DMS53 treated with DMSO at 0.1 percent for 48 hours (cell line): ENCODE data around the gene GHRHR.
A peak's percentile ranks its signal among the peaks of the same experiment; 100 is the strongest.

ENCODE experiments used
- DNase-seq: peaks from one replicate; lab custom pipeline; 2025; ENCODE audit not compliant: unreplicated experiment; lab: John Stamatoyannopoulos, UW

Gene GHRHR

DNA sequence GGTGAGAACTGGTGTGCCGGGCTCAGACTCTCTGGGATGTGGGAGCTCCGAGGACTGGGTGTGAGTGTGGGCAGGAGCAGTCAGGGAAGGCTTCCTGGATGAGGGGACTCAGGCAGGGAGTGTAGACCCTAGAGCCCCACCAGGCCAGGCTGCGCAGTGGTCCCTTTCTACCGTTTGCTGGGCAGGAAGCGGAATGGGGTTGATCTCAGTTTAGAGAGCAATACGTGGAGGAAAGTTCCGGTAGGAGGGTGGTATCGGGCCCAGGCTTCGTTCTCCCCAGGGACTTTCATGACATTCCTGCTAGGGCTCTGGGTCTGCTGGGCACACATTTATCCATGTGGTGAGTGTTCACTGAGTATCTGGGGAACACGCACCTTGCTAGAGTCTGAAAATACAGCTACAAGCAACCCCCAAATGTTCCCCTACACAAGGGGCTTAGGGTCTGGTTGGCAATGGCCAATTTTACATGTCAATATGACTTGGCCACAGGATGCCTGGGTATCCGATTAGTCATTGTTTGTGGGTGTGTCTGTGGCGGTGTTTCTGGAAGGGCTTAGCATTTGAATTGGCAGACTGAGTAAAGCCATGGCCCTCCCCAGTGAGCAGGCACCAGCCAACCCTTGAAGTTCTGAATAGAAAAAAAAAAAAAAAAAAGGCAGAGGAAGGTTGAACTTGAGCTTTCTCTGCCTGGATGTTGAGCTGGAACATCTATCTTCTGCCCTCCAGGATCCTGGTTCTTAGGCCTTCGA lies 20.8 kb downstream of the GHRHR start:
- DNase-seq: peak; percentile 13

DNA sequence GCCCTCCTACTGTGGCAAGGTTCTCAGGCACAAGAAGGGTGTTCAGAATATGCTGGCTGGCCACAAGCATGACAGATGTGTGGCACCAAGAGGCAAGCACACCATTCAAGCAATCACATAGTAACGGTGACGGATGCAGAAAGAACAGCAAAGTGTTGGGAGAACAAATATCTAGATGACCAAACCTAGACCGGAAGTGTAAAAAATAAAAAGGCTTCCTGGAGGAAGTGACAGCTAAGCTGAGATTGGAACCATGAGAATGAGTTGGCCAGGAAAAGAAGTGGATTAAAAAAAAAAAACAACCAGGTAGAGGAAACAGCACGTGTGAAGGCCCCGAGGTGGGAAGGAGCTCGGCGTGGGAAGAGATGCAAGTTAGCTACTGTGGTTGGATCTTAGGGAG lies 22.0 kb downstream of the GHRHR start:
- DNase-seq: no peak

GRCh38 chr7:30986331-30986730 lies 22.6 kb downstream of the GHRHR start:
- no peak for DNase-seq

GRCh38 chr7:30986738-30987137 lies 23.0 kb downstream of the GHRHR start:
- no peak for DNase-seq

DNA sequence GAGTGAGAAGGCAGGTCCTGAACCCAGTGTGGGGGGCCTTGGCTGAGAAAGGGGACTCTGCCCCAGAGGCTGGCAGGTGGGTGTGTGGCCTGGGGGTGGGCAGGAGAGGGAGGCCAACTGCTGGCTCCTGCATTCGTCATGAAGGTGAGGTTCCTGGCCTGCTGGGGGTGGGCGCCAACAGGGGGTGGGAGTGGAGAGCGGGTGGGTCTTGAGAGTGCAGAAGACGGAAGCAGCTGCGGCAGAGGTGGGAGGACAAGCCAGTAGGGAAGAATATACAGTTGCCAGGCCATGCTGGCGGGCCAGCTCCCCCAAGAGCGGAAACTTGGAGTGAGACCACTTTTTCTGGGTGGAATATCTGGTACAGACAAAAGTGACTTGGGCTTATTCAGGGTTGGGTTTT lies 23.4 kb downstream of the GHRHR start:
- DNase-seq: no peak

GRCh38 chr7:30987936-30988335 lies 24.2 kb downstream of the GHRHR start:
- DNase-seq: no peak

DNA sequence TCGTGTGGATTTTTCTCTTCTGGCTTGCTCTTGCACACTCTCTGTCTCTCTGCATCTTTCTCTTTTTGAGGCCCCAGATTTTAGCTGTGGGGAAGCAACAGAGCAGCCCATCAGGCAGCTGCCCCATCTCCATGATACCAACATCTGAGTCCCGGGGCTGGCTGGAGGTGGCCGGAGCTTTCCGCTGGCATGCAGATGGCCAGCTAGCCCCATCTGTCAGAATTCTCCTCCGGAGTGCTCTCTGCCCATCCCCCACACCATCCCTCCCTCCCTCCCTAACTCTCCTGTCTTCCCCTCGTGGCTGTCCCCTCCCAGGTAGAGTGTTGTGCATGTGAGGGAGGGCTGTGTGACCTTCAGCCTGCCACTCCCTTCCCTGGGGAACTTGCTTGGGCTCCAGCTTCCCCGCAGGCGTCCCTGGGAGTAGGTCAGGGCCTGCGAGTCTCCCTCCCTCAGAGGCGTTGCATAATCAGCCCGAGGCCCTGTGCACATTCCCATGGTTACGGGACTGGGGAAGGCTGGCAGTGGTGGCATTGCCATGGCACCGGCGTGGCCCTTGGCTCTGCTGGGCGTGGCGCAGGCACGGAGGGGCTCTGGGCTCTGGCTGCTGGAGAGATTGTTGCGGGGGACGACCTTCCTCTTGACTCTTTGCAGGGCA lies 24.7 kb downstream of the GHRHR start:
- DNase-seq: no peak

DNA sequence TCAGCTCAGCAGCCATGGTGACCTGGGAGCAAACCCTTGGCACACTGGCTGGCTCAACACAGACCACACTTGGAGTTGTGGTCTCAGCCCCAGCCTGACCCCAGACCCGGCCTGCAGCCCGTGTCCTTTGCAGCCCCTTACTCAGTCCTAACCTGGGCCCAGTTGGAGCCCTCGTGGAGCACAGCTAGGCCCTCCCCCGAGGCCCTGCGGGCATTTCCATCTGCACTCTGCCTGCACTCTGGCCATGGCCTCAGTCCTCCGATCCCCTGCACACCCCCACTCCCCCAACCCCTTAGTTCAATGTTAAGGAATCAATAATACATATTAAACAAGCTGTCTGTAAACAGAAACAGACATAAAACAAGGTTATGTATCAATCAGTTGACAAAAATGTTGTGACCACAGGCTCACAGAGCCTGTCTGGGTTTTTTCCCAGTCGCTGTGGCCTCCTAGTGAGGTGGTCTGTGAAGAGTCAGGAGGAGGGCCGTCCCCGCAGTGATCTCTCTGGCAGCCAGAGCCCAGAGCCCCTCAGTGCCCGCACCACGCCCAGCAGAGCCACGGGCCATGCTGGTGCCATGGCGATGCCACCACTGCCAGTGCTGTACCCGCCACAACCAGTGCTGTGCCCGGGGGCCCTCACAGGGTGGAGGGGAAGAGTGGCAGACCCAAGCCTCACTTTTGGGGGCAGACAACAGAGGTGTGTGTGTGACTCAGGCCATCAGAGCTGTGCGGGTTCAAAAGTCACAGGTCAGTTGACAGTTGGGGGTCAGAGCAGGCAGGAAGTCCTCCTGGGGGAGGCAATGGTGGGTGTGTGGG lies 25.5 kb downstream of the GHRHR start:
- DNase-seq: no peak

DNA sequence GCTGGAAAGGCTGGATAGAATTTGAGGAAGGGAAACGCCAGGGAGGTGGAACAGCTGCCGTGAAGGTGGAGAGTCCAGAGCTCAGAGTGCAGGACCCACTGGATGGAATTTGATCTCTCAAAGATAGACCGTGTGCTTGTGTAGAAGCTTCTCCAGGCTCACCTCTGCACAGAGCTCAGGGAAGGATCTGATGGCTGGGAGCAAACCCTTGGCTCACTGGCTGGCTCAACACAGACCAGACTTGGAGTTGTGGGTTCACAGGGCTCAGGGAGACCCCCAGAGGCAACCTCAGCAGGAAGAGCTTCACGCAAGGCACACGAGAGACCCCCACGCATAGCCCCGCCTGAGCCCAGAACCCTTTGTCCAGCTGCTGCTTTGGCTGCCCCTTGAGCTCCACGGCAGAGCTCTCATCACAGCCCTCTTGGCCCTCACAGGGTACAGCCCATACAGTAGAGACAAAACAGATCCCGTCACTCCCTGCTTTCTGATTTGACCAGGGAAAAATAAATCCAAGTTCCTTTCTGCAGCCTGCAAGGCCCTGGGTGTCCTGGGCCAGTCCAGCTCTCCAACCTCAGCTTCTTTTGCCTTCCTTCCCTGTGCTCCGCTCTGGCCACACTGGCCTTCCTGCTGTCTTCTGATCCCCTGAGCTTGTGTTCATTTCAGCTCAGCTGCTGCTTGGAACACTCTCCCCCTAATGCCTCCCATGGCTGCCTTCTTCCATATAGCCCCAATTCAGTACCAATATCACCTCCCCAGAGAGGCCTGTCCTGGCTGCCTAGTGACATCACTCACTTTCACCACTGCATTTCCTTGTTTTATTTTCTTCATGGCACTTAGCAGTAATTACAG lies 26.3 kb downstream of the GHRHR start:
- no peak for DNase-seq

- no peak for DNase-seq
Observed at GRCh38 chr7:30990673-30991170, 27.0 kb downstream of the GHRHR start.

DNA sequence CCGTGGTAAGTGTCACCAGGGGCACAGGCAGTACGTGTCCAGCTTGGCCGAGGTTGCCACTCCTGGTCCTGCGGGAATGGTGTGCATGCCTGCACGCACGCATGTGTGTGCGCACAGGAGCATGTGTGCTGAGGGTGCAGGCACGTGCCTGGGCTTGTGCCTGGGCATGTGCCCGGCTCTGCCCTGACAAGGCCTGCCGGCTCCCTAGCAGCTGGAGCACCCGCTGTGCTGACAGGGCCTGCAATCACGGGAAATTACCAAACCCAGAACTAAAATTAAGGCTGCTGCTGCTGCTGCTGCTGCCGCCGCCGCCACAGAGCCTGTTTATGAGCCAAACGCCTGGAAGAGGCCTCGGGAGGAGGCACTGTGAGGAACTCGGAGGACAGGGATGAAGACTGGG lies 28.7 kb downstream of the GHRHR start:
- no peak for DNase-seq

DNA sequence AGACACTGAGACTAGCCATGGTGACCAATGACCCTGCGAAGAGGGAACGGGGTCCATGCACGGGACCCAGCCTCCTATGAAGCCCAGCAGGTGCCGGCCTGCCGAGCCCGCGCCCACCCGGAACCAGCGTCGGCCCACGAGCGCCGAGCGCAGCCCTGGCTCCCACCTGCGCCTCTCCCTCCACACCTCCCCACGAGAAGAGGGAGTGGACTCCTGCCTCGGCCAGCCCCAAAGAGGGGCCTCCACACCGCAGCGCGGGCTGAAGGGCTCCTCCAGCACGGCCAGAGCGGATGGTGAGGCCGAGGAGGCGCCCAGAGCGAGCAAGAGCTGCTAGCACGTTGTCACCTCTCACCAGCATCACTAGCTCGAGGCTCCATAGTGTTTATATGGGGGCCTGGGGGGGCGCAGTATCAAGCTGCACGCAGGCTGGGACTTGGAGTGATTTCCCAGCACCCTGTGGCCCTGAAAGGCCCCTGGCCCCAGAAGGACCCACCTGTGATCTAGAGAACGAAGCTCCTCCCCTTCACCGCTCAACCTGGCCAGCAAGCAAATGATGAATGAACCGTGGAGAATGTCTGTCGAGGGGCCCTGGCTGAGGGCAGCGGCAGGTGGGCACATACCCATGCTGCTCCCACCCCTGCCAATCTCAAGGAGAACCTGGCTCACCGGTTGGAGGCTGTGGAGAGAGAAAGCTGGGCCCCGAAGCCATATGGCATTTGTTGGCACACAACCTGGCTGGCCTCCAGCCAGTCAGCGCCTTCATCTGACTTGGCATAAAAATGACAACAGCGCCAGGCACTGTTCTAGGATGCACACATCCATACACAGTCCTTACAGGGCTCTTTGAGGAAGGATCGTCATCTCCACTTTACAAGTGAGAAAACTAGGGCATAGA lies 30.7 kb downstream of the GHRHR start:
- no peak for DNase-seq

DNA sequence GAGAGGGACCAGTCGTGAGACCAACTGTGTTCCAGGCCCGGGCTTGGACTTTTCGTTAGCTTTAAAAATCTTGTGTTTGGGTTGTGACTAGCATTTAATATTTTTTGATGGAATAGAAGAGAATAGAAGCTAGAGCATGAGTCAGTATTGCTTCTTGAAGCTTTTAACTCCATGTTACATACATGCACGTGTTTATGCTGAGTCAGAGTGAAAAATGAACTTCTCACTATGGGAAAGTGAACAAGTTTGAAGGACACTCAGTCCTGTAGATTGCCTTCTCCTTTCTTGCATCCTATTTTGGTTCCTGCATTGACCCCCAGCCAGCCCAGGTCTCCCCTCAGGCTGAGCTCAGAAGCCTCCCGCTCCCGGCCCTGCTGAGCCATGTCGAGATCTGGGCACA lies 31.8 kb downstream of the GHRHR start:
- no peak for DNase-seq

DNA sequence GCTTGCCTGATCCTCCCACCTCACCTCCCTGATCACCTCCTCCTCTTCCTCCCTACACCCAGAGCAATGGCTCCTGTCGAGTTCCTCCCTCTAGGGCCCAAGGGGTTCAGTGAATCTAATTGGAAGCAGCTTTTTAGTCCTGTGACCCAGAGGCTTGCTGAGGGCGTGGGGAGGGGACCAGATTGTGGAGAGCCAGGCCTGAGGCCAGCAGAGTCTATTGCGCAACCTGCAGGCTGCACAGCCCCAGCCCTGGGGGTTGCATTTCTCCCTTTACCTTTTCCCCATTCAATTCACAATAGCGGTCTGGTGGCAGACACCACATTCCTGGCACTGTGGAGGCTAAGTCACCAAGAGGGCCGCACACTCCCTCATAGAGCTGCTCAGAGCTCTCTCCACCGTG lies 32.5 kb downstream of the GHRHR start:
- DNase-seq: no peak

- DNase-seq: no peak
Observed at GRCh38 chr7:30996883-30997282, 33.1 kb downstream of the GHRHR start.

DNA sequence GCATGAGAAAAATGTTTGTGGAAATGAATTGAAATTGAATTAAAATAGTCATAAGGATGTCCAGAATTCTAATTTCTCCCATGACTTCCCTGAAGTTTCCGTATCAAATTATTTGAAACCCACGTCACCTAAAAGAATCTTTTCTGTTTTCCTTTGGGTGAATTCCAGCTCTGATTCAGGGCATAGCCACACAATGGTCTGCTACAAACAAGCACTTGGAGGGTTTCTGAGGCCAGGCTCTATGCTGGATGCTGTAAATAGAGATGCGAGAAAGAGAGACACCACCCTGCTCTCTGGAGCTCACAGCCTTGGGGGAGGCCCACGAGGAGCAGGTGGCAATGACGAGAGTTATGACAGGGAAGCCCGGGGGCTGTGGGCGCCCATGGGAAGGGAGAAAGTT lies 33.6 kb downstream of the GHRHR start:
- no peak for DNase-seq

DNA sequence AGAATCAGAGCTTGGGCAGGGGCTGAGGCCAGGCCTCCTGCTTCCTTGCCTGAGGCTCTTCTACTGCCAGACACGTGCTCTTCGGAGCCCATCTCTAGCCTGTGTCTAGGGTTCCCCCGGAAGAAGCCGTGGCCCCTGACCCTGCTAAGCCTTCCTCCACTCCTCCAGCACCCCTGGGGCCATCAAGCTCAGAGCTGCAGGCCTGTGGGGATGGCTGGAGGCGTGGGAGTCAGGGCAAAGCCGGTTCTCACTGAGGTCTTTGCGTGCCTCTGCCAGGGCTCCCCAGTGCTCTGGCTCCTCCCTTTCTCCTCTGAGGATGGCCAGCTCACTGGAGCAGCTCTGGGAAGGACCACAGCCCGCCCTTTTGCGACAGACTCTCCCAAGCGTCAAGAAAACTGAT lies 34.4 kb downstream of the GHRHR start:
- DNase-seq: no peak

GRCh38 chr7:31000161-31000693 lies 36.5 kb downstream of the GHRHR start:
- no peak for DNase-seq

GRCh38 chr7:31000779-31001178 lies 37.0 kb downstream of the GHRHR start:
- DNase-seq: no peak

DNA sequence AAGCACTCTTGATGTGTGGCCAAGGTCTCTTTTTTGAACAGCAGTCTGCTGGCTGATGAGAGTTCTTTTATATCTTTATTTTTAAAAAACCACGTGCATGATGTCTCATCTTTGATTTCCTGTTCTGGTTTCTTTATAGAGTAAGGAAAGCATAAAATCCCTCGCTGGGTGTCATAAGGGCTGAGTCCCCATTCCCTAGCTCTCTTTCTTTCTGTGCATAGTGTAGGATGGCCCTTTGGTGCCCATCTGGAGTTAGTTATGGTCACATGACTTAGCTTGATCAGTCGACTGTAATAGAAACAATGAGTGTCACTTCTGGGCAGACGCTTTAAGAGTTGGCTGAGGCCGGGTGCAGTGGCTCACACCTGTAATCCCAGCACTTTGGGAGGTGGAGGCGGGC lies 38.5 kb downstream of the GHRHR start:
- no peak for DNase-seq
